Esophagus squamous epithelium (tissue), 5 donors: ENCODE measurements around the gene SYPL1. TPM values are rescaled to one million over a fixed set of nuclear protein-coding genes. Genes with fewer than 3 reads are reported as not detected.

Source experiments
- DNase-seq: peaks from one replicate; lab custom pipeline; 2025; lab: John Stamatoyannopoulos, UW
- H3K27ac ChIP-seq, 4 donors: fragments of 200-600 bp; sonication (generic); one replicate each; pipeline ENCODE4 v1.5.1; 2016 to 2019; ENCODE audit warnings: mild to moderate bottlenecking in 1 of 4
- H3K27me3 ChIP-seq, 4 donors: fragments of 200-600 bp; sonication (generic); 1 replicate in 3 of 4; 2 replicates in 1 of 4; pipeline versions ENCODE4 v1.5.1 to v1.6.0; 2017 to 2021; ENCODE audit warnings: antibody characterized with exemption in 1 of 4
- H3K36me3 ChIP-seq, 3 donors: fragments of 200-600 bp; sonication (generic); one replicate each; pipeline ENCODE4 v1.5.1; 2016 to 2019
- H3K4me1 ChIP-seq, 3 donors: fragments of 200-600 bp; sonication (generic); one replicate each; pipeline ENCODE4 v1.5.1; 2017 to 2019
- H3K4me3 ChIP-seq, 4 donors: fragments of 200-600 bp; sonication (generic); 1 replicate in 3 of 4; 2 replicates in 1 of 4; pipeline ENCODE4 v1.5.1; 2016 to 2019; ENCODE audit warnings: mild to moderate bottlenecking in 2 of 4, moderate library complexity in 1 of 4
- H3K9me3 ChIP-seq, 3 donors: fragments of 200-600 bp; sonication (generic); one replicate each; pipeline ENCODE4 v1.5.1; 2016 to 2019
- CTCF ChIP-seq, 6 experiments: fragments of 450-650 bp in 4 of 6; fragments of 200-600 bp in 2 of 6; sonication (generic) in 2 of 6; IDR thresholded peaks; one replicate each; pipeline ENCODE4 v1.5.1; 2016 to 2019; ENCODE audit warnings: antibody characterized with exemption in 6 of 6, mild to moderate bottlenecking in 4 of 6, moderate library complexity in 4 of 6
- POLR2A ChIP-seq, 4 donors: fragments of 450-650 bp; IDR thresholded peaks; one replicate each; pipeline ENCODE4 v1.6.1; 2017; ENCODE audit warnings: antibody characterized with exemption in 4 of 4, mild to moderate bottlenecking in 4 of 4, moderate library complexity in 3 of 4
- WGBS, 2 donors: methylation state at CpG; one replicate each; pipeline ENCODE4 v1.1.5; 2018; 5-methylcytosine and 5-hydroxymethylcytosine counted together
- intact Hi-C: fragments of 100-400 bp; cut with DNase I; formaldehyde crosslinking; loops from one replicate; pipeline ENCODE4 v1.15.0; 2022
- total RNA-seq, 4 donors: library from RNA; depleted of rRNA; stranded (reverse); fragments of >200 nt; gene quantifications; one replicate each; pipeline ENCODE4 v1.1.0, GENCODE V29; 2016
- donor health status: DM: yes; HTN: yes; CAD: no.

SYPL1 gene
- total RNA-seq, 4 donors from 2014 or later = 105 to 170 (median 148) TPM

DNA sequence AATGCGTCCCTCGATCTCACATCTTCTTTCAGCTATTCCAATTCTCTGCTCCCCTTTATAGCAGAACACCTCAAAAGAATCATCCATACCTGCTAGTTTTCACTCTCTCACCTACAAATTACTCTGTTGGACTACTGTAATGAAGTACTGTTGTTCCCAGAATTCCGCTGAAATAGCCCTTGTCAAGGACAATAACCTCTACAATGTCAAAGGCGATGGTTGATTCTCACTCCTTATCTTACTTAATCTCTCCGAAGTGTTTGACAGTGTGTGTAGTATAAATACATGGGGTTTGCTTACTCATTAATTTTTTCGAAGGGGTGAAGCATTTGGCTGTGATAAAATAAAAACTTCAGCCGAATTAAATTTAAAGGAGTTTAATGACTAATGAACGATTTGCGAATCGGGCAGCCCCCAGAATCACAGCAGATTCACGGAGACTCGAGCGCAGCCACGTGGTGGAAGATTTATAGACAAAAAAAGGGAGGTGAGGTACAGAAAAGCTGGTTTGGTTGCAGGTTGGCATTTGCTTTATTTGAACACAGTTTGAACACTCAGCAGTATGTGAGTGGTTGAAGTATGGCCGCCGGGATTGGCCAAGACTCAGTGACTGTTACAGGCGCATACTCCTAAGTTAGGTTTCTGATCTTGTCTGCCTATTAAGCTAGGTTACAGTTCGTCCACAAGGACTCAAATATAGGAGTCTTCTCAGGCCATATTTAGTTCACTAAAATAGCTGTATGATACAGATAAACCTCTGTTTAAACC lies 29.8 kb downstream of the SYPL1 start:
- H3K4me1 ChIP-seq = peaks cover 5 to 54% (median 7%) of the 10 kb centered on the region in 3 donors
- no peak for DNase-seq
- H3K9me3 ChIP-seq = no peaks in the 10 kb centered on the region
- peak overlapping the region in 3 of 4 donors; percentile 48 to 65 (median 64) for H3K27ac ChIP-seq
- peak in 1 of 6 experiments; percentile 5 for TF ChIP-seq CTCF (IDR thresholded peaks at IDR 0.05)
- no peak for TF ChIP-seq POLR2A (IDR thresholded peaks at IDR 0.05)
- intact Hi-C loops = no loop called here
- H3K27me3 ChIP-seq = no peaks in the 10 kb centered on the region
- WGBS, 2 donors = 42 to 56% methylated on average over 18 of the region's 18 CpGs
- H3K4me3 ChIP-seq = no peak overlapping the region
- peaks cover 0 to 4% (median 0%) of the 10 kb centered on the region in 3 donors for H3K36me3 ChIP-seq

DNA sequence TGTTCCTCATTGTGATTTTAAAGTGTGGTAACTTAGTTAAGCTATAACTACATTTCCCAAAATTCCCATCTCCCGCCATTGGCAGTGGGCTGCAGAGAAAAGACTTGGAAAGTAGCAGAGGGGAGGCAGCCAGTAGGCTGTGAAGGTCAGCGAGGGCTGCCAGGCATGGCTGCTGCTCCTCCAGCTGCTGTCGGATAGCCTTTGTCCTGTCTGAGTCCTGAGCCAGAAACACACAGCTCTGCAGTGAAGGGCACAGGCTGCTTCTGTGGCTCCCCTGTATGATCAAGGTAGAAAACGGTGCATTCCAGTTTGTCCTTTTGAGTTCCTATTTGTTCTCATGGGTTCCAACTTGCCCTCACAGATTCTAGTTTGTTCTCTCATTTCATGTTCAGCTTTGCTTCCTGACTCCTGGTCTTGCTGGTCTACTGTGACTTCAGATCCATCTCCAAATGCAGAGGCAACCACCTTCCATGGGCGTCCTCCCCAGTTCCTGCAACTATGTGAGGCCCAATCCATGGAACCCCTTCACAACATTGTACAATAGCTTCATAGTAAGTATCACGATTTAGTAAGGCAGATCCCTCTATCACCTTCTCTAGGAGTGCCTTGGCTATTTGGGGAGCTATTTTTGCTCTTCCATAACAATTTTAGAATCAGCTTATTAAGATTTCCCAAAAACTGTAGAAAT lies 31.7 kb downstream of the SYPL1 start:
- TF ChIP-seq POLR2A (IDR thresholded peaks at IDR 0.05) (no peak), CTCF (IDR thresholded peaks at IDR 0.05) (no peak)
- H3K27me3 ChIP-seq = no peaks in the 10 kb centered on the region
- H3K9me3 ChIP-seq = no peaks in the 10 kb centered on the region
- peaks cover 7 to 72% (median 9%) of the 10 kb centered on the region in 3 donors for H3K4me1 ChIP-seq
- WGBS, 2 donors = 65 to 89% methylated on average over 5 of the region's 6 CpGs
- no peak overlapping the region for H3K4me3 ChIP-seq
- peak overlapping the region; percentile 9 to 50 (median 22) for H3K27ac ChIP-seq
- H3K36me3 ChIP-seq = no peaks in the 10 kb centered on the region
- intact Hi-C loops = no loop called here
- no peak for DNase-seq

DNA sequence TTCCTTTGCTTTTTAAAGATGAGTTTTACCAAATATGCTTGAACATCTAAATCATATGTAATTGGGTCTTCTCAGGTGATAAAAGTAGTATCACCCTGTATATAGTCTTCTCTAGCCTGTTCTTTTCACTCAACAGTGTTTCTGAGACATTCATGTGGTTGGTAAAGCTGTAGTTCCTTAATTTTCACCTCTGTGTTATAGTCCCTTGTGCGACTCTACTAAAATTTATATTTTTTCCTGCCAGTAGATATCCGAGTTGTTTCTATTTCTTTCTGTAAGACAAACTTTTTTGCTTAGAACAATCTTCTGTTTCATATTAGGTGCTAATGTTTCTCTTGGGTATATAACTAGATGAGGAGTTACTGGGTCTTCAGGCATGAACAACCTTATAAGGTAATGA lies 35.6 kb downstream of the SYPL1 start:
- Histone ChIP-seq H3K4me3 (no peak overlapping the region), H3K27ac (peak overlapping the region in 2 of 4 donors; percentile 89 to 91), H3K27me3 (no peaks in the 10 kb centered on the region), H3K9me3 (no peaks in the 10 kb centered on the region), H3K4me1 (peaks cover 39 to 87% (median 40%) of the 10 kb centered on the region in 3 donors), H3K36me3 (no peaks in the 10 kb centered on the region)
- DNase-seq = no peak
- 60 to 76% methylated on average over 2 of the region's 2 CpGs for WGBS, 2 donors
- TF ChIP-seq CTCF (IDR thresholded peaks at IDR 0.05) = no peak
- TF ChIP-seq POLR2A (IDR thresholded peaks at IDR 0.05) = no peak
- intact Hi-C loops = no loop called here

DNA sequence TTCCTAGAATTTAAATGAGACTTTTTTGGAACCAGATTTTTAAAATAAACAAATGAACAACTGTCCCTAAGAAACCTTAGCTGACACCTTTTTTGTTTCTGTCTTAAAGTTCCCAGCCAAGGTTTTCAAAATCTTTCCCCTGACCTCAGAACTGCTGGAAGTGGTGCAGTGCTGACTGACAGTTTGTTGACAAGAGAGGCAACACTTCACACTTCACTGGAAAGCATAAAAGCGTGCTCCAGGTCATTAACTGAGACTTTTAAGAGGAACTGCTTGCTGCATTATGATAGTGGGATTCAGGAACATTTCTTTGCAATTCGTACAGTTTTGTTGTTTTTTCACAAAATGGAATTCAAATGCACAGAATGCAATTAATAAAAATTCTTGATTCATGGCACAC lies 36.2 kb downstream of the SYPL1 start:
- no peak for TF ChIP-seq POLR2A (IDR thresholded peaks at IDR 0.05)
- Histone ChIP-seq H3K4me3 (no peak overlapping the region), H3K36me3 (no peaks in the 10 kb centered on the region), H3K9me3 (no peaks in the 10 kb centered on the region), H3K27me3 (no peaks in the 10 kb centered on the region), H3K27ac (peak overlapping the region in 2 of 4 donors; percentile 89 to 91), H3K4me1 (peaks cover 45 to 88% (median 46%) of the 10 kb centered on the region in 3 donors)
- intact Hi-C loops = no loop called here
- WGBS, 2 donors = 25 to 26% methylated on average over 2 of the region's 2 CpGs
- no peak for DNase-seq

- no peaks in the 10 kb centered on the region for H3K9me3 ChIP-seq
- H3K4me3 ChIP-seq = no peak overlapping the region
- H3K4me1 ChIP-seq = peaks cover 55 to 88% (median 57%) of the 10 kb centered on the region in 3 donors
- TF ChIP-seq POLR2A (IDR thresholded peaks at IDR 0.05) (no peak), CTCF (IDR thresholded peaks at IDR 0.05) (no peak)
- no peaks in the 10 kb centered on the region for H3K36me3 ChIP-seq
- no peak for DNase-seq
- WGBS, 2 donors = 67 to 78% methylated on average over 8 to 9 of the region's 9 CpGs
- no peaks in the 10 kb centered on the region for H3K27me3 ChIP-seq
- intact Hi-C loops = no loop called here
- peak overlapping the region in 3 of 4 donors; percentile 82 to 91 (median 89) for H3K27ac ChIP-seq
Observed at GRCh38 chr7:106074257-106074656, 37.9 kb downstream of the SYPL1 start.
